Ascending aorta (tissue), 2 donors: ENCODE results near the gene KRTAP5-5. TPM values are rescaled to one million over a fixed set of nuclear protein-coding genes. Genes with fewer than 3 reads are reported as not detected.

Experiments used
- DNase-seq, 2 donors: peaks; one replicate each; pipeline ENCODE4 v3.0.0-alpha.2; 2019; ENCODE audit warnings: low spot score in 2 of 2
- H3K27ac ChIP-seq, 2 donors: fragments of 200-600 bp; sonication (generic); one replicate each; pipeline ENCODE4 v1.5.1; 2016 to 2017; ENCODE audit warnings: mild to moderate bottlenecking in 1 of 2
- H3K27me3 ChIP-seq: fragments of 200-600 bp; sonication (generic); one replicate; pipeline ENCODE4 v1.5.1; 2017
- H3K36me3 ChIP-seq, 2 donors: fragments of 200-600 bp; sonication (generic); one replicate each; pipeline ENCODE4 v1.5.1; 2016
- H3K4me1 ChIP-seq, 2 donors: fragments of 200-600 bp; sonication (generic); one replicate each; pipeline ENCODE4 v1.5.1; 2016 to 2017; ENCODE audit warnings: mild to moderate bottlenecking in 1 of 2
- H3K4me3 ChIP-seq, 2 donors: fragments of 200-600 bp; sonication (generic); one replicate each; pipeline ENCODE4 v1.5.1; 2016 to 2017; ENCODE audit warnings: mild to moderate bottlenecking in 1 of 2
- H3K9me3 ChIP-seq, 2 donors: fragments of 200-600 bp; sonication (generic); one replicate each; pipeline ENCODE4 v1.5.1; 2016
- CTCF ChIP-seq, 3 experiments: fragments of 200-600 bp in 2 of 3; fragments of 450-650 bp in 1 of 3; sonication (generic) in 2 of 3; IDR thresholded peaks; one replicate each; pipeline ENCODE4 v1.5.1; 2016 to 2019; ENCODE audit warnings: antibody characterized with exemption in 3 of 3, mild to moderate bottlenecking in 1 of 3, moderate library complexity in 1 of 3
- intact Hi-C: fragments of 100-400 bp; cut with DNase I; formaldehyde crosslinking; loops from one replicate; pipeline ENCODE4 v1.15.1; 2023
- total RNA-seq: library from RNA; depleted of rRNA; stranded (reverse); fragments of >200 nt; gene quantifications from one replicate; pipeline ENCODE4 v1.1.0, GENCODE V29; 2016

KRTAP5-5 gene
- total RNA-seq, 1 donor from 2014 or later, result not detected

GRCh38 chr11:1652771-1653540 lies 23.4 kb downstream of the KRTAP5-5 start:
- H3K4me1 ChIP-seq, result no peaks in the 10 kb centered on the region
- TF ChIP-seq CTCF (IDR thresholded peaks at IDR 0.05), result peak; percentile 92 to 99 (median 96)
- DNase-seq, result peak in 1 of 2 donors; percentile 83
- H3K27ac ChIP-seq, result no peak overlapping the region
- no peaks in the 10 kb centered on the region for H3K36me3 ChIP-seq
- intact Hi-C loops, result loop anchor here (1.0 kb wide), 2 partner anchors 179 to 499 kb away; no protein-coding TSS in a partner anchor
- H3K27me3 ChIP-seq, result no peaks in the 10 kb centered on the region
- no peaks in the 10 kb centered on the region for H3K9me3 ChIP-seq
- no peak overlapping the region for H3K4me3 ChIP-seq

- intact Hi-C loops, result no loop called here
- no peaks in the 10 kb centered on the region for H3K9me3 ChIP-seq
- DNase-seq, result no peak
Measured at GRCh38 chr11:1653541-1654387, 24.2 kb downstream of the KRTAP5-5 start.

GRCh38 chr11:1654388-1655167 lies 25.0 kb downstream of the KRTAP5-5 start:
- no peaks in the 10 kb centered on the region for H3K4me1 ChIP-seq
- H3K27me3 ChIP-seq, result no peaks in the 10 kb centered on the region
- intact Hi-C loops, result no loop called here
- no peak overlapping the region for H3K4me3 ChIP-seq
- H3K9me3 ChIP-seq, result no peaks in the 10 kb centered on the region
- no peak overlapping the region for H3K27ac ChIP-seq
- peak in 1 of 2 donors; percentile 53 for DNase-seq
- H3K36me3 ChIP-seq, result no peaks in the 10 kb centered on the region
- no peak for TF ChIP-seq CTCF (IDR thresholded peaks at IDR 0.05)

More at GRCh38 chr11:1653541-1654387, 24.2 kb downstream of the KRTAP5-5 start:
- no peaks in the 10 kb centered on the region for H3K36me3 ChIP-seq
- H3K27ac ChIP-seq, result no peak overlapping the region
- H3K4me1 ChIP-seq, result no peaks in the 10 kb centered on the region
- H3K4me3 ChIP-seq, result no peak overlapping the region
- H3K27me3 ChIP-seq, result no peaks in the 10 kb centered on the region
- no peak for TF ChIP-seq CTCF (IDR thresholded peaks at IDR 0.05)

- H3K27me3 ChIP-seq, result no peaks in the 10 kb centered on the region
- H3K4me1 ChIP-seq, result no peaks in the 10 kb centered on the region
- no peaks in the 10 kb centered on the region for H3K36me3 ChIP-seq
- DNase-seq, result peak in 1 of 2 donors; percentile 59
- no peak overlapping the region for H3K4me3 ChIP-seq
- no peak overlapping the region for H3K27ac ChIP-seq
- H3K9me3 ChIP-seq, result no peaks in the 10 kb centered on the region
- intact Hi-C loops, result no loop called here
- no peak for TF ChIP-seq CTCF (IDR thresholded peaks at IDR 0.05)
Measured at GRCh38 chr11:1655168-1656060, 25.8 kb downstream of the KRTAP5-5 start.
